H1 (cell line): ENCODE results near the gene GPX7. TPM values are rescaled to one million over a fixed set of nuclear protein-coding genes. Genes with fewer than 3 reads are reported as not detected.
A peak's percentile ranks its signal among the peaks of the same experiment; 100 is the strongest.

Experiments used
- CTCF ChIA-PET: fragments of 300-600 bp; sonication (Branson Sonifier 250); formaldehyde crosslinking; loops from one replicate; lab custom pipeline; 2021; ENCODE audit not compliant: partially characterized antibody; lab: Charles Lee
- POLR2A ChIA-PET: fragments of 300-600 bp; sonication (Branson Sonifier 250); formaldehyde crosslinking; loops from one replicate; lab custom pipeline; 2021; ENCODE audit warnings: inconsistent platforms; ENCODE audit not compliant: partially characterized antibody; lab: Charles Lee
- DNase-seq, 2 experiments: peaks; one replicate each; pipeline versions ENCODE4 v3.0.0 to v3.0.0-alpha.2; 2010 to 2022; ENCODE audit warnings: low spot score in 2 of 2, low read depth in 1 of 2, mixed read lengths in 1 of 2
- FAIRE-seq: peaks from 2 replicates; lab custom pipeline; 2011; peaks lifted over from hg19 to GRCh38; lab: Jason Lieb, UNC
- H2AFZ ChIP-seq: 2 replicates; pipeline ENCODE4 v1.8.1; 2012; ENCODE audit warnings: low read length, inconsistent platforms
- H2AK5ac ChIP-seq: 2 replicates; pipeline ENCODE4 v1.6.1; 2013; ENCODE audit warnings: low read depth, low read length
- H2BK120ac ChIP-seq: replicated peaks from 2 replicates; pipeline ENCODE3; 2013; ENCODE audit warnings: low read depth, low read length, inconsistent platforms
- H2BK12ac ChIP-seq: 2 replicates; pipeline ENCODE4 v1.6.1; 2013; ENCODE audit warnings: low read depth, low read length
- H2BK15ac ChIP-seq: 2 replicates; pipeline ENCODE4 v1.6.1; 2013; ENCODE audit warnings: low read length
- H2BK20ac ChIP-seq: 2 replicates; pipeline ENCODE4 v1.6.1; 2013; ENCODE audit warnings: low read length
- H2BK5ac ChIP-seq: 2 replicates; pipeline ENCODE4 v1.6.1; 2013; ENCODE audit warnings: low read depth, low read length
- H3K14ac ChIP-seq: 2 replicates; pipeline ENCODE4 v1.6.1; 2013; ENCODE audit warnings: inconsistent platforms; ENCODE audit not compliant: insufficient read length
- H3K18ac ChIP-seq: 2 replicates; pipeline ENCODE4 v1.6.1; 2013; ENCODE audit warnings: low read length; ENCODE audit errors: extremely low read depth
- H3K23ac ChIP-seq: 2 replicates; pipeline ENCODE4 v1.6.1; 2013; ENCODE audit warnings: inconsistent platforms; ENCODE audit not compliant: insufficient read length
- H3K23me2 ChIP-seq: 2 replicates; pipeline ENCODE4 v1.6.1; 2013; ENCODE audit warnings: low read depth, low read length
- H3K27ac ChIP-seq: 2 replicates; pipeline ENCODE4 v1.6.1; 2011; ENCODE audit warnings: low read depth, low read length, inconsistent platforms
- H3K27me3 ChIP-seq, 4 experiments: replicated peaks in 1 of 4; 1 replicate in 1 of 4; 2 replicates in 3 of 4; pipeline versions ENCODE4 v1.6.1 to v1.8.1; 2011 to 2013; ENCODE audit warnings: low read length in 3 of 4, mild to moderate bottlenecking in 3 of 4, inconsistent platforms in 2 of 4, mixed read lengths in 2 of 4, moderate library complexity in 1 of 4; ENCODE audit not compliant: control insufficient read depth in 3 of 4, insufficient read depth in 3 of 4; ENCODE audit errors: extremely low read depth in 1 of 4
- H3K36me3 ChIP-seq, 4 experiments: 2 replicates each; pipeline versions ENCODE4 v1.6.1 to v1.8.1; 2011 to 2013; ENCODE audit warnings: mild to moderate bottlenecking in 4 of 4, low read length in 3 of 4, moderate library complexity in 2 of 4, control low read depth in 1 of 4, inconsistent platforms in 1 of 4; ENCODE audit not compliant: insufficient read depth in 4 of 4, control insufficient read depth in 2 of 4
- H3K4ac ChIP-seq: replicated peaks from 2 replicates; pipeline ENCODE3; 2013; ENCODE audit warnings: low read length, low read depth, mixed read lengths, inconsistent platforms; ENCODE audit not compliant: insufficient read length
- H3K4me1 ChIP-seq, 4 experiments: replicated peaks in 1 of 4; 1 replicate in 1 of 4; 2 replicates in 3 of 4; pipeline versions ENCODE4 v1.6.1 to v1.8.1; 2011 to 2013; ENCODE audit warnings: low read length in 3 of 4, inconsistent platforms in 2 of 4, mixed read lengths in 1 of 4; ENCODE audit not compliant: insufficient read depth in 4 of 4, control insufficient read depth in 3 of 4
- H3K4me2 ChIP-seq, 2 experiments: 2 replicates each; pipeline versions ENCODE4 v1.6.1 to v1.8.1; 2011 to 2013; ENCODE audit warnings: low read depth in 2 of 2, low read length in 2 of 2, control low read depth in 1 of 2, inconsistent platforms in 1 of 2, mild to moderate bottlenecking in 1 of 2; ENCODE audit not compliant: insufficient read depth in 1 of 2
- H3K4me3 ChIP-seq, 4 experiments: fragments of 200-600, 300-600 bp in 1 of 4; sonication (generic), shearing (Covaris generic), sonication (Bioruptor Twin) in 1 of 4; 2 replicates each; pipeline versions ENCODE4 v1.5.1 to v1.8.1; 2011 to 2016; ENCODE audit warnings: low read length in 4 of 4, low read depth in 3 of 4, control low read depth in 2 of 4, inconsistent platforms in 2 of 4, mild to moderate bottlenecking in 2 of 4, mixed read lengths in 1 of 4, moderate library complexity in 1 of 4; ENCODE audit not compliant: insufficient read depth in 2 of 4; ENCODE audit errors: extremely low read depth in 1 of 4
- H3K56ac ChIP-seq: replicated peaks from 2 replicates; pipeline ENCODE3; 2013; ENCODE audit warnings: low read depth, mild to moderate bottlenecking, mixed read lengths, low read length, inconsistent platforms; ENCODE audit not compliant: insufficient read length
- H3K79me1 ChIP-seq: 2 replicates; pipeline ENCODE4 v1.6.1; 2013; ENCODE audit warnings: low read depth, low read length, control low read depth
- H3K79me2 ChIP-seq, 2 experiments: 2 replicates each; pipeline versions ENCODE4 v1.6.1 to v1.8.1; 2012 to 2013; ENCODE audit warnings: low read length in 2 of 2, mild to moderate bottlenecking in 2 of 2, inconsistent platforms in 1 of 2; ENCODE audit not compliant: insufficient read depth in 2 of 2, control insufficient read depth in 1 of 2
- H3K9ac ChIP-seq, 4 experiments: replicated peaks in 1 of 4; 1 replicate in 1 of 4; 2 replicates in 3 of 4; pipeline versions ENCODE4 v1.6.1 to v1.8.1; 2011 to 2013; ENCODE audit warnings: low read depth in 3 of 4, low read length in 3 of 4, control low read depth in 2 of 4, mild to moderate bottlenecking in 2 of 4, moderate library complexity in 2 of 4, inconsistent platforms in 1 of 4; ENCODE audit errors: extremely low read depth in 1 of 4
- H3K9me3 ChIP-seq, 2 experiments: 2 replicates each; pipeline versions ENCODE4 v1.6.1 to v1.8.1; 2012 to 2013; ENCODE audit warnings: mild to moderate bottlenecking in 2 of 2, moderate library complexity in 2 of 2, control low read depth in 1 of 2, inconsistent platforms in 1 of 2, low read depth in 1 of 2, low read length in 1 of 2, mixed read lengths in 1 of 2; ENCODE audit not compliant: insufficient read depth in 2 of 2
- H4K20me1 ChIP-seq, 2 experiments: replicated peaks in 1 of 2; 2 replicates each; pipeline versions ENCODE3 to v1.8.1; 2011 to 2013; ENCODE audit warnings: inconsistent platforms in 2 of 2, low read length in 2 of 2, mild to moderate bottlenecking in 1 of 2; ENCODE audit not compliant: insufficient read depth in 2 of 2, control insufficient read depth in 1 of 2
- H4K5ac ChIP-seq: 2 replicates; pipeline ENCODE4 v1.6.1; 2013; ENCODE audit warnings: low read length, low read depth, mixed read lengths, inconsistent platforms; ENCODE audit not compliant: insufficient read length
- H4K8ac ChIP-seq: 2 replicates; pipeline ENCODE4 v1.8.0; 2013; ENCODE audit warnings: mild to moderate bottlenecking, moderate library complexity, low read length, inconsistent platforms; ENCODE audit not compliant: insufficient read depth; ENCODE audit errors: extremely low read depth
- H4K91ac ChIP-seq: replicated peaks from 2 replicates; pipeline ENCODE3; 2013; ENCODE audit warnings: low read length, mixed read lengths, inconsistent platforms; ENCODE audit not compliant: insufficient read length
- BACH1 ChIP-seq: IDR thresholded peaks from 2 replicates; pipeline ENCODE4 v1.6.1; 2012; ENCODE audit warnings: low read length, improper control_type of control experiment
- CHD1 ChIP-seq: IDR thresholded peaks from 2 replicates; pipeline ENCODE4 v1.6.1; 2012; ENCODE audit warnings: low read depth, low read length, improper control_type of control experiment
- E2F6 ChIP-seq: IDR thresholded peaks from 2 replicates; pipeline ENCODE4 v1.6.1; 2012; ENCODE audit warnings: inconsistent platforms
- EP300 ChIP-seq, 2 experiments: IDR thresholded peaks; 1 replicate in 1 of 2; 2 replicates in 1 of 2; pipeline ENCODE4 v1.6.1; 2011 to 2012; ENCODE audit warnings: low read depth in 2 of 2, low read length in 2 of 2, mild to moderate bottlenecking in 2 of 2, borderline replicate concordance in 1 of 2, inconsistent platforms in 1 of 2, moderate library complexity in 1 of 2
- POLR2A ChIP-seq, 2 experiments: IDR thresholded peaks; 1 replicate in 1 of 2; 2 replicates in 1 of 2; pipeline ENCODE4 v1.6.1; 2011; ENCODE audit warnings: low read depth in 2 of 2, low read length in 2 of 2, mild to moderate bottlenecking in 2 of 2; ENCODE audit errors: control extremely low read depth in 1 of 2
- RAD21 ChIP-seq, 2 experiments: IDR thresholded peaks in 1 of 2; conservative IDR thresholded peaks in 1 of 2; 2 replicates each; pipeline ENCODE4 v1.6.1; 2011; ENCODE audit warnings: low read depth in 2 of 2, low read length in 2 of 2, improper control_type of control experiment in 1 of 2, inconsistent platforms in 1 of 2, mild to moderate bottlenecking in 1 of 2, moderate library complexity in 1 of 2
- RBBP5 ChIP-seq: IDR thresholded peaks from 2 replicates; pipeline ENCODE4 v1.7.1; 2012; ENCODE audit warnings: low read depth, mild to moderate bottlenecking, inconsistent platforms, low read length, moderate library complexity, borderline replicate concordance
- SAP30 ChIP-seq: fragments of 300-600 bp; sonication (generic); IDR thresholded peaks from 2 replicates; pipeline ENCODE4 v1.7.1; 2012; ENCODE audit warnings: low read length, moderate library complexity, mild to moderate bottlenecking, inconsistent platforms; ENCODE audit not compliant: insufficient read depth, insufficient replicate concordance
- SIN3A ChIP-seq, 2 experiments: IDR thresholded peaks in 1 of 2; conservative IDR thresholded peaks in 1 of 2; 2 replicates each; pipeline ENCODE4 v1.6.1; 2011 to 2012; ENCODE audit warnings: low read length in 2 of 2, improper control_type of control experiment in 1 of 2, low read depth in 1 of 2, mild to moderate bottlenecking in 1 of 2
- SIRT6 ChIP-seq: IDR thresholded peaks from one replicate; pipeline ENCODE4 v1.7.1; 2012; ENCODE audit warnings: low read length, inconsistent platforms
- SUZ12 ChIP-seq: fragments of 200-600 bp; sonication (generic); IDR thresholded peaks from 2 replicates; pipeline ENCODE4 v1.6.1; 2012; ENCODE audit warnings: mild to moderate bottlenecking, inconsistent platforms, low read length, moderate library complexity, mixed read lengths
- WGBS, 2 experiments: shearing (Covaris generic) in 1 of 2; methylation state at CpG; one replicate each; pipeline versions ENCODE4 v1.1.6 to v1.1.7; 2013 to 2015; ENCODE audit warnings: low lambda C conversion rate in 2 of 2, mixed read lengths in 2 of 2, inconsistent platforms in 1 of 2, low coverage in 1 of 2, missing lambda C conversion rate in 1 of 2; ENCODE audit not compliant: insufficient replicate concordance in 2 of 2, insufficient coverage in 1 of 2, insufficient read length in 1 of 2; ENCODE audit errors: extremely low coverage in 1 of 2, missing lambda C conversion rate in 1 of 2; 5-methylcytosine and 5-hydroxymethylcytosine counted together
- polyA plus RNA-seq, 7 experiments: library from polyadenylated mRNA; depleted of rRNA in 3 of 7; stranded (reverse) in 5 of 7; unstranded in 2 of 7; fragments of >200 nt in 5 of 7; fragments of 200-250 nt in 2 of 7; gene quantifications; 1 replicate in 5 of 7; 2 replicates in 1 of 7; 4 replicates in 1 of 7; pipeline versions ENCODE4 v1.2.1 to v1.2.3, GENCODE V29; 2011 to 2013; ENCODE audit warnings: missing spikeins in 2 of 7, mixed read lengths in 2 of 7
- total RNA-seq: library from RNA; stranded (reverse); fragmentation: NEBNext Ultra II Directional; extraction: Animal tissue kit (Norgen Biotek cat#: 25700); gene quantifications from 2 replicates; pipeline ENCODE4 v1.2.1, GENCODE V29; 2021
- TF ChIP-seq, protein P1 (sequence below): IDR thresholded peaks from 2 replicates; pipeline ENCODE4 v1.6.1; 2011; ENCODE audit warnings: low read depth, mild to moderate bottlenecking, low read length; ENCODE audit not compliant: insufficient read depth

GPX7 gene
- total and polyA plus RNA-seq, 2 of the 8 experiments (the other 6 are each of a cell fraction or from before 2014, with no cell fraction given) = 13.0 to 37.5 TPM

GRCh38 chr1:52574594-52574993 is 27.6 kb upstream of the GPX7 start:
- Histone ChIP-seq H2BK15ac (no peak overlapping the region; the same call in 1 of the 2 replicates), H2AK5ac (no peak overlapping the region), H3K4me3 (no peak overlapping the region), H2BK120ac (no peak overlapping the region), H3K56ac (no peak overlapping the region), H3K4me2 (no peak overlapping the region), H3K79me2 (no peaks in the 10 kb centered on the region), H3K9ac (no peak overlapping the region), H4K5ac (no peak overlapping the region), H3K18ac (no peak overlapping the region), H3K27ac (no peak overlapping the region), H3K79me1 (no peaks in the 10 kb centered on the region), H3K4me1 (no peaks in the 10 kb centered on the region), H2AFZ (no peak overlapping the region), H4K91ac (no peak overlapping the region), H4K8ac (no peak overlapping the region), H3K23me2 (no peaks in the 10 kb centered on the region), H2BK12ac (no peak overlapping the region), H3K23ac (no peak overlapping the region), H3K27me3 (no peaks in the 10 kb centered on the region), H4K20me1 (no peaks in the 10 kb centered on the region), H2BK5ac (no peak overlapping the region), H3K14ac (no peak overlapping the region), H3K36me3 (no peaks in the 10 kb centered on the region), H3K9me3 (no peaks in the 10 kb centered on the region), H3K4ac (peak overlapping the region; percentile 5), H2BK20ac (no peak overlapping the region)
- ChIA-PET CTCF (interaction anchor here (1.5 kb wide), 1 partner anchor 112 kb away, joined by 4 read pairs; no protein-coding TSS in a partner anchor), POLR2A (interaction anchor here (1.2 kb wide), 1 partner anchor 21 kb away, joined by 3 read pairs; the partner anchor contains the start of gene TUT4)
- no peak for DNase-seq
- no peak for FAIRE-seq
- 88% methylated on average over 2 of the region's 2 CpGs; no CpG with 5 or more reads in 1 of the 2 experiments for WGBS, 2 experiments
- TF ChIP-seq SIN3A (conservative IDR thresholded peaks at IDR 0.05 in 1 of 2, IDR thresholded peaks at IDR 0.05 in 1 of 2; ENCODE audit: low read depth in 1 of 2, low read length in 2 of 2) (no peak), EP300 (IDR thresholded peaks at IDR 0.05; ENCODE audit: borderline replicate concordance in 1 of 2, low read depth in 2 of 2, low read length in 2 of 2) (no peak), CHD1 (no peak), RBBP5 (no peak), E2F6 (no peak), SAP30 (no peak), POLR2A (IDR thresholded peaks at IDR 0.05; ENCODE audit: control extremely low read depth in 1 of 2, low read depth in 2 of 2, low read length in 2 of 2) (no peak), BACH1 (no peak), RAD21 (IDR thresholded peaks at IDR 0.05 in 1 of 2, conservative IDR thresholded peaks at IDR 0.05 in 1 of 2; ENCODE audit: low read depth in 2 of 2, low read length in 2 of 2) (no peak), SUZ12 (no peak), SIRT6 (no peak)
- TF ChIP-seq, protein P1, sequence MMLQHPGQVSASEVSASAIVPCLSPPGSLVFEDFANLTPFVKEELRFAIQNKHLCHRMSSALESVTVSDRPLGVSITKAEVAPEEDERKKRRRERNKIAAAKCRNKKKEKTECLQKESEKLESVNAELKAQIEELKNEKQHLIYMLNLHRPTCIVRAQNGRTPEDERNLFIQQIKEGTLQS = no peak
